Keratinocyte (primary cell): ENCODE measurements around the gene CDK14. TPM values are rescaled to one million over a fixed set of nuclear protein-coding genes. Genes with fewer than 3 reads are reported as not detected.

Source experiments
- DNase-seq: peaks from one replicate; pipeline ENCODE4 v3.0.0-alpha.2; 2011; ENCODE audit warnings: low read depth, missing footprints, low spot score
- FAIRE-seq: peaks from 2 replicates; lab custom pipeline; 2011; peaks lifted over from hg19 to GRCh38; lab: Jason Lieb, UNC
- H2AFZ ChIP-seq: 2 replicates; pipeline ENCODE4 v1.6.0; 2012; ENCODE audit warnings: low read length, control low read depth, inconsistent platforms; ENCODE audit not compliant: control insufficient read depth
- H3K27ac ChIP-seq: 2 replicates; pipeline ENCODE4 v1.5.1; 2011; ENCODE audit warnings: low read length; ENCODE audit not compliant: control insufficient read depth, insufficient read depth
- H3K27me3 ChIP-seq: 3 replicates; pipeline ENCODE4 v1.6.0; 2011; ENCODE audit warnings: low read length; ENCODE audit not compliant: control insufficient read depth, insufficient read depth; ENCODE audit errors: extremely low read depth
- H3K36me3 ChIP-seq, 2 experiments: 2 replicates in 1 of 2; 3 replicates in 1 of 2; pipeline ENCODE4 v1.5.1; 2011; ENCODE audit warnings: low read length in 2 of 2, mild to moderate bottlenecking in 1 of 2; ENCODE audit not compliant: control insufficient read depth in 2 of 2, insufficient read depth in 2 of 2; ENCODE audit errors: extremely low read depth in 1 of 2
- H3K4me1 ChIP-seq: 3 replicates; pipeline ENCODE4 v1.5.1; 2011; ENCODE audit warnings: low read length; ENCODE audit not compliant: control insufficient read depth, insufficient read depth; ENCODE audit errors: extremely low read depth
- H3K4me2 ChIP-seq: 3 replicates; pipeline ENCODE4 v1.6.0; 2011; ENCODE audit warnings: low read depth, low read length; ENCODE audit not compliant: control insufficient read depth, insufficient read depth; ENCODE audit errors: extremely low read depth
- H3K4me3 ChIP-seq, 3 experiments: fragments of 200-600 bp in 1 of 3; sonication (generic) in 1 of 3; 2 replicates in 2 of 3; 3 replicates in 1 of 3; pipeline ENCODE4 v1.5.1; 2011 to 2016; ENCODE audit warnings: low read length in 3 of 3, mild to moderate bottlenecking in 3 of 3, control low read depth in 2 of 3, inconsistent platforms in 1 of 3, low read depth in 1 of 3, mixed read lengths in 1 of 3, mixed run types in 1 of 3, moderate library complexity in 1 of 3; ENCODE audit not compliant: control insufficient read depth in 2 of 3, insufficient read depth in 2 of 3; ENCODE audit errors: extremely low read depth in 1 of 3
- H3K79me2 ChIP-seq: 2 replicates; pipeline ENCODE4 v1.6.0; 2012; ENCODE audit warnings: low read length; ENCODE audit not compliant: control insufficient read depth, insufficient read depth
- H3K9ac ChIP-seq: 3 replicates; pipeline ENCODE4 v1.6.0; 2011; ENCODE audit warnings: low read length; ENCODE audit not compliant: control insufficient read depth, insufficient read depth; ENCODE audit errors: extremely low read depth
- H3K9me1 ChIP-seq: 3 replicates; pipeline ENCODE4 v1.6.0; 2011; ENCODE audit warnings: low read length; ENCODE audit not compliant: control insufficient read depth, insufficient read depth; ENCODE audit errors: extremely low read depth
- H3K9me3 ChIP-seq: 2 replicates; pipeline ENCODE4 v1.5.1; 2012; ENCODE audit warnings: low read depth, low read length; ENCODE audit not compliant: control insufficient read depth
- H4K20me1 ChIP-seq: 3 replicates; pipeline ENCODE4 v1.6.0; 2011; ENCODE audit warnings: low read length; ENCODE audit not compliant: control insufficient read depth, insufficient read depth; ENCODE audit errors: extremely low read depth
- EZH2 ChIP-seq: IDR thresholded peaks from one replicate; pipeline ENCODE4 v1.6.1; 2012; ENCODE audit warnings: inconsistent platforms, mild to moderate bottlenecking, low read length, moderate library complexity
- dilution Hi-C: fragments of 300-500 bp; cut with MboI; formaldehyde crosslinking; loops from one replicate; pipeline ENCODE4 v1.7.0; 2020; ENCODE audit warnings: low sequenced_read_pairs; ENCODE audit not compliant: extremely low pct_ligation_motif_present
- polyA plus RNA-seq, 5 experiments: library from polyadenylated mRNA; depleted of rRNA in 3 of 5; stranded (reverse) in 3 of 5; stranded (forward) in 1 of 5; unstranded in 1 of 5; fragments of >200 nt; gene quantifications; 1 replicate in 1 of 5; 2 replicates in 3 of 5; 3 replicates in 1 of 5; pipeline versions ENCODE4 v1.2.1 to v1.2.3, GENCODE V29; 2011 to 2012; ENCODE audit warnings: missing spikeins in 2 of 5, low read depth in 1 of 5, low replicate concordance in 1 of 5
- TF ChIP-seq, protein P1 (sequence below), 3 experiments: IDR thresholded peaks in 1 of 3; conservative IDR thresholded peaks in 1 of 3; optimal IDR thresholded peaks in 1 of 3; 2 replicates in 2 of 3; 3 replicates in 1 of 3; pipeline versions ENCODE3 to v1.5.1; 2011; ENCODE audit warnings: low read length in 3 of 3, mild to moderate bottlenecking in 3 of 3, moderate library complexity in 2 of 3, control low read depth in 1 of 3, inconsistent platforms in 1 of 3; ENCODE audit not compliant: insufficient read depth in 2 of 3; ENCODE audit errors: extremely low read depth in 1 of 3

Gene CDK14
- polyA plus RNA-seq, 1 donor (not counting 4 experiments of a cell fraction or from before 2014, with no cell fraction given) = 4.0 TPM

DNA sequence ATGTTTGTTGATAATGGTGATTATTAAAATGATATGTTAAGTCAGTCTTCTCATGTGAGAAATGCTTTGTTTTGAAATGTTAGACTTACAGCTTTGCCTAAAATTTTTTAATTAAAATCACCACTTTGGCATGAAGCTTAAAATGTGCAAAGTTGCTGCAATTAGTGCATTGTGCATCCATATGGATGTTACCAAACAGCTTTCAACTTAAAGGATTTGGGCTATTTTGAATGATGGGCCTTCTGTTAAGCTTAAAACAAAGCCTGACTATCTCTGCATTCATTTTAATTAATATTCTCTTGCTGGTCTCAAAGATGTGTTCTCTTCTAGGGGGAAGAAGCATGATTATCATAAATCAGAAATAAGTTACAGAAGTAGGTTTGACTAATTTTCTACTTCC, 603.5 kb downstream of the CDK14 start:
- no peaks in the 10 kb centered on the region for H4K20me1 ChIP-seq
- no peak overlapping the region for H3K27ac ChIP-seq
- H3K79me2 ChIP-seq = no peaks in the 10 kb centered on the region
- dilution Hi-C loops = no loop called here
- no peak overlapping the region for H3K4me3 ChIP-seq
- H3K9me1 ChIP-seq = no peaks in the 10 kb centered on the region
- no peak overlapping the region for H3K9ac ChIP-seq
- DNase-seq = no peak
- TF ChIP-seq, protein P1, sequence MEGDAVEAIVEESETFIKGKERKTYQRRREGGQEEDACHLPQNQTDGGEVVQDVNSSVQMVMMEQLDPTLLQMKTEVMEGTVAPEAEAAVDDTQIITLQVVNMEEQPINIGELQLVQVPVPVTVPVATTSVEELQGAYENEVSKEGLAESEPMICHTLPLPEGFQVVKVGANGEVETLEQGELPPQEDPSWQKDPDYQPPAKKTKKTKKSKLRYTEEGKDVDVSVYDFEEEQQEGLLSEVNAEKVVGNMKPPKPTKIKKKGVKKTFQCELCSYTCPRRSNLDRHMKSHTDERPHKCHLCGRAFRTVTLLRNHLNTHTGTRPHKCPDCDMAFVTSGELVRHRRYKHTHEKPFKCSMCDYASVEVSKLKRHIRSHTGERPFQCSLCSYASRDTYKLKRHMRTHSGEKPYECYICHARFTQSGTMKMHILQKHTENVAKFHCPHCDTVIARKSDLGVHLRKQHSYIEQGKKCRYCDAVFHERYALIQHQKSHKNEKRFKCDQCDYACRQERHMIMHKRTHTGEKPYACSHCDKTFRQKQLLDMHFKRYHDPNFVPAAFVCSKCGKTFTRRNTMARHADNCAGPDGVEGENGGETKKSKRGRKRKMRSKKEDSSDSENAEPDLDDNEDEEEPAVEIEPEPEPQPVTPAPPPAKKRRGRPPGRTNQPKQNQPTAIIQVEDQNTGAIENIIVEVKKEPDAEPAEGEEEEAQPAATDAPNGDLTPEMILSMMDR (optimal IDR thresholded peaks at IDR 0.05 in 1 of 3, IDR thresholded peaks at IDR 0.05 in 1 of 3, conservative IDR thresholded peaks at IDR 0.05 in 1 of 3; ENCODE audit: extremely low read depth in 1 of 3, insufficient read depth in 2 of 3, low read length in 3 of 3) = no peak
- TF ChIP-seq EZH2 = no peak
- no peaks in the 10 kb centered on the region for H3K4me1 ChIP-seq
- H2AFZ ChIP-seq = no peak overlapping the region
- FAIRE-seq = no peak
- no peaks in the 10 kb centered on the region for H3K27me3 ChIP-seq
- H3K36me3 ChIP-seq = no peaks in the 10 kb centered on the region
- no peaks in the 10 kb centered on the region for H3K9me3 ChIP-seq
- no peak overlapping the region for H3K4me2 ChIP-seq

DNA sequence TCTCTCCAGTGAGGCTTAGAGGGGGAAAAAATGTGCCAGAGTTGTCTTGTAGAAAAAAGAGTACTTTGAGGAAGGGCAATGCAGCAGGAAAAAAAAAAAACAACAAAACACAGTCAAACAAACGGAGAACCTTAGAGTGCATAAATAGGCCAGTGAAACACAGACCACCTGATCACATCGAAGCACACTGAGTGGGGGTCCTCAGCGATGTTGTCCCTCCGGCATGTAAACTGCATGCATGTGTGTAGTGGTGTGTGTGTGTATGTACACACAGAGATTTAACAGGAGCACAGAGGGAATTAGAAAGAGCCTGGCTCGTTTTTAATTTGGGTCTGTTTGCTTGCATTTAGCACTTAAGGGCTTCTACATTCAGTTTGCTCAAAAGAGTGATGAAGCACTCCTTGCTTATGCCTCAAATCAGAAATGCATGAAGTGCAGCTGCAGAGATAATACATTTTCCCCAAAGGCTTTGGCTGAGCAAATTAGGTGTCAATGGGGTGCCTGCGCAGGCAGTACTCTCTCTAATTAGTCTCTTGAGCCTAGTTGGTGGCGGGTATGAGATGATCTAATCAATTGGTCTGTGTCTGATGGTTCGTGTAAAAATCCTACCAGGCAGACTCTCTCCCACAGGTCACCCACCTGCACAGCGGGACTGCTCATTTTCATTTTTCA, 605.5 kb downstream of the CDK14 start:
- H3K9ac ChIP-seq = no peak overlapping the region
- H3K36me3 ChIP-seq = no peaks in the 10 kb centered on the region
- no peaks in the 10 kb centered on the region for H3K9me3 ChIP-seq
- H3K4me1 ChIP-seq = no peaks in the 10 kb centered on the region
- H4K20me1 ChIP-seq = no peaks in the 10 kb centered on the region
- DNase-seq (no peak), FAIRE-seq (no peak)
- dilution Hi-C loops = no loop called here
- H3K27me3 ChIP-seq = no peaks in the 10 kb centered on the region
- H3K79me2 ChIP-seq = no peaks in the 10 kb centered on the region
- H2AFZ ChIP-seq = no peak overlapping the region
- H3K4me3 ChIP-seq = no peak overlapping the region
- H3K9me1 ChIP-seq = no peaks in the 10 kb centered on the region
- H3K4me2 ChIP-seq = no peak overlapping the region
- no peak overlapping the region for H3K27ac ChIP-seq
- no peak for TF ChIP-seq EZH2
- TF ChIP-seq, protein P1 (optimal IDR thresholded peaks at IDR 0.05 in 1 of 3, IDR thresholded peaks at IDR 0.05 in 1 of 3, conservative IDR thresholded peaks at IDR 0.05 in 1 of 3; ENCODE audit: extremely low read depth in 1 of 3, insufficient read depth in 2 of 3, low read length in 3 of 3) = no peak
